Tibial nerve (tissue), 3 donors: Measurements from ENCODE around the gene DCTPP1.

Experiments
- CTCF ChIP-seq, 5 experiments: fragments of 200-600 bp in 3 of 5; fragments of 450-650 bp in 2 of 5; sonication (generic) in 3 of 5; IDR thresholded peaks; one replicate each; pipeline ENCODE4 v1.5.1; 2016 to 2019; ENCODE audit warnings: antibody characterized with exemption in 5 of 5, mild to moderate bottlenecking in 3 of 5, moderate library complexity in 2 of 5
- POLR2A ChIP-seq, 2 donors: fragments of 450-650 bp; IDR thresholded peaks; one replicate each; pipeline ENCODE4 v1.6.1; 2017; ENCODE audit warnings: antibody characterized with exemption in 2 of 2, mild to moderate bottlenecking in 2 of 2, moderate library complexity in 2 of 2

- TF ChIP-seq POLR2A (IDR thresholded peaks at IDR 0.05), result no peak
- peak; percentile 91 to 95 (median 93) for TF ChIP-seq CTCF (IDR thresholded peaks at IDR 0.05)
Observed at GRCh38 chr16:30409125-30410060, 20.4 kb downstream of the DCTPP1 start.
